HG02981 (cell line): Measurements from ENCODE around the gene TAMALIN.
"Not testable (repeated sequence)": the region's sequence is repeated elsewhere in the genome, so short reads cannot be mapped to it uniquely, and the experiment has no call there.

Source experiments
- ATAC-seq: cut with Tn5 transposase; IDR thresholded peaks from one replicate; pipeline ENCODE4 v1.9.1; 2021; ENCODE audit warnings: mild to moderate bottlenecking, moderate library complexity; ENCODE audit not compliant: unreplicated experiment

The TAMALIN gene

DNA sequence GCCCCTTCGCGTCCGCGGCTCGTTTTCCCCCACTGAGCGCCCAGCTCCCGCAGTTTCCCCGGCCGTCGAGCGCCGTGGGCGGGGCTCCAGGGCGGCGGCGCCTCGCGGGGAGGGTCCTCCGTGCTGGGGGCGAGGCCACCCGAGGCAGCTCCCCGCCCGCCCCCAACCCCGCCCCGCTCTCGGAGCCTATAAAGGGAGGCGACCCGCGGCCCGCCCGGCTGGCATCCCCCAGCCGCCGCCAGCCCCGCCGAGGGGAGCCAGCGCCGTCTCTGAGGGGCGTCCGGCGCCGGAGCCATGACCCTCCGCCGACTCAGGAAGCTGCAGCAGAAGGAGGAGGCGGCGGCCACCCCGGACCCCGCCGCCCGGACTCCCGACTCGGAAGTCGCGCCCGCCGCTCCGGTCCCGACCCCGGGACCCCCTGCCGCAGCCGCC, at the start of gene TAMALIN:
Gene TAMALIN, plus strand, starts transcription at position 221 of the 432 bp plus-strand sequence. Its CDS starts 74 bp downstream, at position 295.
- no peak for ATAC-seq

DNA sequence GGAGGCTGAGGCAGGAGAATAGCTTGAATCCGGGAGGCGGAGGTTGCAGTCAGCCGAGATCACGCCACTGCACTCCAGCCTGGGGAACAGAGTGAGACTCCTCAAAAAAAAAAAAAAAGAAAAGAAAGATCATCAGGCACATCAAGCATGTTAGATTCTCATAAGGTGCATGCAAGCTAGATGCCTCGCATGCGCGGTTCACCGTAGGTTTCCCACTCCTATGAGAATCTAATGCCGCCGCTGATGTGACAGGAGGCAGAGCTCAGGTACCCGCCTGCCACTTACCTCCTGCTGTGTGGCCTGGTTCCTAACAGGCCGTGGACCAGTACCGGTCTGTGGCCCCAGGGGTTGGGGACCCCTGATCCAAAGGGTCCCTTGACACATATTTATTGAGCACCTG, 48.2 kb upstream of the TAMALIN start:
- ATAC-seq, result no peak

DNA sequence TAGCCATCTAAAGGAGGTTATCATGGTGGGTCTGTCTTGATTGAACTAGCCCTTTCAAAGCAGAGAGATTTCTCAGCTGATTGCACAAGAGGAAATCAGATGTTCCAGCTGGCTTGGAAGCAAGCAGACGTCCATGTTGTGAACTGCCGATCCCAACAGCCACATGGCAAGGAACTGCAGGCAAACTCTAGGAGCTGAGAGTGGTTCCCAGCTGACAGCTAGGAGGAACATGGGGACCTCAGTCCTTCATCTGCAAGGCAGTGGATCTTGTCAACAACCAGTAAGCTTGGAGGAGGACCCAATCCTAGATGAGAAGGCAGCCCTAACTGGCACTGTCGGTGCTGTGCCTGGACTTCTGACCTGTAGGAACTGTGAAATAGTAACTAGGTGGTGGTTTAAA, 47.5 kb upstream of the TAMALIN start:
- ATAC-seq, result no peak

DNA sequence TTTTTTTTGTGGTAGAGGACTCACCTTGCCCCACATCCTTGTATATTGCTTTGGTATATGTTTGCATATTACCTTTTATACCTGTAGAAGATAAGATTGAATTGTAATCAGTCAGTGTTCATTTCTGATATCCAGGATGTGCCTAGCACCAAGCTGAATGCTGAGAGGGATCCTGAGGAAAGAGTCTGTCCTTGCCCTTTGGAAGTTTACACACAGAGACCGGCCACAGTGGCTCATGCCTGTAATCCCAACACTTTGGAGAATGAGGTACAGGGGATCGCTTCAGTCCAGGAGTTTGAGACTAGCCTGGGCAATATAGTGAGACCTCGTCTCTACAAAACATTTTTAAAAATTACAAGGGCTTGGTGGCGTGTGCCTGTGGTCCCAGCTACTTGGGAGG, 46.8 kb upstream of the TAMALIN start:
- no peak for ATAC-seq

- ATAC-seq, result no peak
Measured at GRCh38 chr12:51960488-51960887, 46.3 kb upstream of the TAMALIN start.

- ATAC-seq, result no peak
Measured at GRCh38 chr12:51960890-51961289, 45.9 kb upstream of the TAMALIN start.

DNA sequence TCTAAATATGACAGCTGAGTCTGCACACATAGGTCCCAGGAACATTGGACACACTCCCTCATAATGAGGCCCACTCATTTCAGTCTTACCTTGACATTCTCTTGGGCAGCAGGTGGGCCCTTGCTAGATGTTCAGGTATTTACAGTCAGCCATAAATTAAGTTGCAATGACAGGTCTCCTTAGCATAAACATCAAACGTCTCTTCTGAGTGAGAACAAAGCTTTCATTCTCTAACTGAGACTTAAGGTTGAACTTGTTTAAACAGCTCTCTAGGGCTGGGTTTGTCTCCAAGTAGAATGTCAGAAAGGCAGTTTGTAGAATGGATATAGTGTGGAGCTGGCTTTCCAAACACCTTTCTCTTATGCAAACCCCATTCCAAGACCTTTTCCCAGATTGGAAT, 44.9 kb upstream of the TAMALIN start:
- ATAC-seq, result no peak

- ATAC-seq, result no peak
Measured at GRCh38 chr12:51962737-51963136, 44.0 kb upstream of the TAMALIN start.

GRCh38 chr12:51963477-51963876, 43.3 kb upstream of the TAMALIN start:
- no peak for ATAC-seq

- ATAC-seq, result no peak
Measured at GRCh38 chr12:51969643-51970042, 37.1 kb upstream of the TAMALIN start.

GRCh38 chr12:51970904-51971646, 35.7 kb upstream of the TAMALIN start:
- ATAC-seq, result peak; percentile 93

- peak; percentile 45 for ATAC-seq
Measured at GRCh38 chr12:51971679-51972421, 34.9 kb upstream of the TAMALIN start.

GRCh38 chr12:51972422-51972812, 34.3 kb upstream of the TAMALIN start:
- ATAC-seq, result no peak

DNA sequence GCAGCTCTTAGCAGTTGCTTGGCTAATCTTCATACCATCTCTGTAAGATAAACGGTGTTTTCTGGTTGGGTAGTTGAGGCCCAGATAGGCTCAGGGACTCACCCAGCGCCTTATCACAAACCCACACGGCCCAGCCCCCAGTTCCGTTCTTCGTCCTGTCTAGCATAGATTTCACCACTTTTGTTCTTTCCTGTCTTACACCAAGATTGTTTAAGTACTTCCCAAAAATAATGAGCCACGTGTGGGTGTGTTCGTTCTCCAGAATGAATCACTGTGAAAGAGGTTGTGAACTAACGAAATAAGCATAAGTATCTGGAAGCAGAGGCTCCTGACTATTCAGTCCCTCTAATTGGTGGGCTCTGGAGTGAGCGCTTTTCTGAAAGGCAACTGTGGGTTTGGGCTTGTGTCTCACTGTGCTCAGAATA, 33.9 kb upstream of the TAMALIN start:
- no peak for ATAC-seq

DNA sequence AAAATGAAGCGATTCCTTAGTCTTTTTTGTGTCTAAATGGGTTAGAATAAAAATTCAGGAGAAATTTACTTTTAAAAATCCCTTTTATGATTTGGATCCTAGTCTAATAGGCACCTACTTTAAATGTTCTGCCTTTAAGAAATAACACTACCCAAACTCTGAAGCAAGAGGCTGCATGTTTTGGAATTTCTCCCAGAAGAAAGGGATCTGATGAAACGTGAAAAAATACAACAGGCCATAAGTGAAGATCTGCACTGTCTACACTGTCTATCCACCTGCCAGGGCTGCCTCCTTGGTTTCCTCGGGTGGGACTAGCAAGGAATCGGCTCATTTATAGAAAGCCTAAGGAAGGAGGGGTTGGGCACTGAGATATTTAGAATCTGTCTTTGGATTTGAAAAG, 33.2 kb upstream of the TAMALIN start:
- ATAC-seq, result no peak

DNA sequence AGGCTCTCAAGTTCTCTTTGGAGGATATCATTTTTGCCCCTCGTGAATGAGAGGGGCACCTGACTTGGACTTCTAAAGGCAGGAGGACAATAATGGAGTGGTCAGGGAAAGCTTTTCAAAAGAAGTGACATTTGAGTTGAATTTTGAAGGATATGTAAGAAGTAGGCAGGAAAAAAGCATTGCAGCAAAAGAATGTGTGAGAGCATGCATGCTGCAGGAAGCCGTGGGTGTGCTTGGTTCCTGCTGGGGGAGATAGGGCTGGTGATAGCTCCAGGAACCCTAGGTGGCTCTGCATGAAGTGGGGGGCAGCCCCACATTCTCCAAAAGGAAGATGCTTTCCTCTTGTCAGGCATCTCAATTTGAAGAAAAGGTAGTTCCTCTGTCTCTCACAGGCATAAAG, 32.1 kb upstream of the TAMALIN start:
- no peak for ATAC-seq

DNA sequence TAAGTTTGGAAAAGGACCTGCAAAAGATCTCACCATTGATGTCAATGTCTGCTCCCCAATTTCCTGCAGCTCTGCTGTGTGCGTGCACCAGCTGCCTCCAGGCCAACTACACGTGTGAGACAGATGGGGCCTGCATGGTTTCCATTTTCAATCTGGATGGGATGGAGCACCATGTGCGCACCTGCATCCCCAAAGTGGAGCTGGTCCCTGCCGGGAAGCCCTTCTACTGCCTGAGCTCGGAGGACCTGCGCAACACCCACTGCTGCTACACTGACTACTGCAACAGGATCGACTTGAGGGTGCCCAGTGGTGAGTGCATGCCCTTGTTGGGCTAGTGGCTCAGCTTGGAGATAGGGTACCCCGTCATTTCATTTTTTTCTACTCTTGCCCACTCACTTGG, 31.6 kb upstream of the TAMALIN start:
- no peak for ATAC-seq

DNA sequence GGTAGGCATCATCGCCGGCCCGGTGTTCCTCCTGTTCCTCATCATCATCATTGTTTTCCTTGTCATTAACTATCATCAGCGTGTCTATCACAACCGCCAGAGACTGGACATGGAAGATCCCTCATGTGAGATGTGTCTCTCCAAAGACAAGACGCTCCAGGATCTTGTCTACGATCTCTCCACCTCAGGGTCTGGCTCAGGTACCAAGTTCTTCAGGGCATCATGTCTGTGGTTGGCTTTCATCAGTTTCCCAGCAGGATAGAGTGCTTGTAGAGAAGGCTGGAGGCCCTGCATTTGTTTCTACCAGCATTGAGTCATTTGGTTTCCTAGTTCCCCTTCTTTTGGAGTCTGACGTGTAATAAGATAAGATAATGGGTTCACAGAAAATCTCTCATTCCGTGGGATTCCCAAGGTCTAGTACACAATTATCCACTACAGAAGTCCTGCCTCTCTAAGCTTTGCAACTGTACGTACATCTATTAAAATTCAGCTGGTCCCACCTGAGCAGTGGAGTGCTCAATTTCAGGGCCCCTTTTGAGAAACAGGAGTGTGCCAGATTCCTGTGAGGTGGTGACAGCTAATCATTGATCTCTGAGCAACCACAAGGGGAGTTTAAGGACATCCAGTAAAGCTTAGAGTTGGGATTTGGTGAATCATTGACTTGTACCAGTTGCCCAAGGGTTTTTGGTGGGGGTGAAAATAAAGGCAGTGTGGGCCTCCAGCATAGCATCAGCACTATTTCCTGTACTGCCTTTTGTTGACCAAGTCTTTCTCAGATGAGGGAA, 30.2 kb upstream of the TAMALIN start:
- ATAC-seq, result no peak

DNA sequence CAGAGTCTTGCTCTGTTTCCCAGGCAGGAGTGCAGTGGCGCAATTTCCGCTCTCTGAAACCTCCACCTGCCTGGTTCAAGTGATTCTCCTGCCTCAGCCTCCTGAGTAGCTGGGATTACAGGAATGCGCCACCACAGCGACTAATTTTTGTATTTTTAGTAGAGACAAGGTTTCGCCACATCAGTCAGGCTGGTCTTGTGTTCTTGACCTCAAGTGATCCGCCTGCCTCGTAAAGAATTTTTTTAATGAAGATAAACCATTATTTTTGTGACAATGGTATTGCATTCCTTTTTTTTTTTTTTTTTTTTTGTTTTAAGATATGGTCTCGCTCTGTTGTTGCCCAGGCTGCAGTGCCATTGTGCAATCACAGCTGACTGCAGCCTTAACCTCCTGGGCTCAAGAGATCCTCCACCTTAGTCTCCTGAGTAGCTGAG, 29.4 kb upstream of the TAMALIN start:
- no peak for ATAC-seq

GRCh38 chr12:51979306-51979705, 27.4 kb upstream of the TAMALIN start:
- ATAC-seq, result not testable (repeated sequence)

GRCh38 chr12:51980051-51980808, 26.5 kb upstream of the TAMALIN start:
- peak; percentile 80 for ATAC-seq
